ELR (cell line): ENCODE data around the gene MATN1.
"Not testable (repeated sequence)": the region's sequence is repeated elsewhere in the genome, so short reads cannot be mapped to it uniquely, and the experiment has no call there.

Experiments used
- DNase-seq: peaks from one replicate; pipeline ENCODE4 v3.0.0-alpha.2; 2015; ENCODE audit warnings: low read depth

MATN1 gene

GRCh38 chr1:30697571-30698376 lies 25.6 kb downstream of the MATN1 start:
- peak; percentile 21 for DNase-seq

- DNase-seq, result no peak
Measured at GRCh38 chr1:30696831-30697230, 26.6 kb downstream of the MATN1 start.

DNA sequence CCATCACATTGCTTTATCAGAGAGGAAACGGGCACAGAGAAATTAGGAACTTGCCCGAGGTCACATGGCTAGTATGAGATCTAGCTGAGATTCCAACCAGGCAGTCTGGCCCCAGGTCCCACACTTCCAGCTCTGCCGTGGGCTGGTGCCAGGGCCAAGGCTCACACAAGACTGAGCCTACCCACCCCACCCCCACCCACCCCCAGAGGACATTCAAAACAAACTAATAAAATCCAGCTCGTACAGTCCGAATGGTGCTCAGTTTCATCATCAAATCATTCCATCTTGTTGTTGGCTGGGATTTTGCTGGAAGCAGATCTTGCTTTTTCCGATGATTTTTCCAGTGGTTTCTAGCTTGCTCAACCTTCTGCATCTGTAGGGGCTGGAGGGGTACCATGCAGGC lies 27.9 kb downstream of the MATN1 start:
- DNase-seq, result no peak

DNA sequence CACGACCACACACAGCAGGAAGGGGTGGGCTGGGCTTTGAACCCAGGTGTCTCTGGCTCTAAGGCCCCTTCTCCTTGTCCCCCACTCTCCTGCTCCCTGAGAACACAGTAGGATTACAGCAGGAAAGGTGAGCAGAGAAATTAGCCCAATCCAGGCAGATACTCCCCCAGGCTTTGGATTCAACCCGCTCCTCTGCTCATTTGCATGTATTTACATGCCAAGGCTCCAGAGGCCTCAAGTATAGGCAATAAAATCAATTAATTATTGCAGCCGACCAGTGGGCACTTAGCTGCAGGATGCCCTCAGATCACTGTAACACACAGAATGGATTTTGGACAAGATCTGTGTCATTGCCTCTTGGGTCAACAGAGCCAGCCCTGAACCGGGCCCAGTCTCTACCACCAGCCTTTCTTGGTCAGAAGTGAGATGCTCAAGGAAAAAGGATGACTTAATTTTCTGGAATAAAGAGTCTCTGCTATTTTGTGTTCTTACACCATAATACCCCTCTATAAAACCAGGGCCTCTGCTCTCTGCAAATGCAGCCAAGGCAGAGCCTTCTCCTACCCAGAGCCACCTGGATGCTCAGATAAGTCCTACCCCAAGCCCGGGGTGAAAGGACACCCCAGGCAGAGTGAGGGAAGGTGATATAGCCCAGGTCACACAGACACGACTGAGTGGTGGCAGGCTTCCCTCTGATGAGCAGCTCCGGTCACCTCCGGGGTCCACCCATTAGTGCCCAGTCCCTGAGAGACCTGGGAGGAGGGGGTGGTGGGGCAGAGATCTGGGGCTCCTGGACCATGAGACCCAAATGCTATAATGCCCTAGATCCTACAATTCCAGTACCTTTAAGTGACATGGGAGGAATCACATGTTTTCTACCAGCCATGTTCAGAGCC lies 28.9 kb downstream of the MATN1 start:
- no peak for DNase-seq

- DNase-seq, result no peak
Measured at GRCh38 chr1:30693822-30694221, 29.6 kb downstream of the MATN1 start.

DNA sequence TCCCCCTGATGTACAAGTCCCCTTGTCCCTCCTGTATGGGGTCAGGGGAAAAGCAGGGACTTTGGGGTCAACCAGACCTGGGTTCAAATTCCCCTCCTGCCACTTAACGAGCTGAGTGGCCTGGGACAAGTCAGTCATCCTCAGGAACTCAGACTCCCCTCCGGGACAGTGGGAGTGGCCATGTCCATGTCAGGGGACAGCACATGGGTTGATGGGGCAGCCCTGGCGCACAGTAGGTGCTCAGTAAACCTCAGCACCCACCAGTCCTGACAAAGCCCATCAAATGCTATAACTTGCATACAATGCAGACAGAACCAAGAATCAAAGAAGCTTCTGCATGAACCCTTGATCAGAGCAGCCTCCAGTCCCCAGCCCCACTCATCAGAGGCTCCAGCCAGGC lies 30.0 kb downstream of the MATN1 start:
- no peak for DNase-seq

GRCh38 chr1:30692948-30693301 lies 30.5 kb downstream of the MATN1 start:
- DNase-seq, result no peak

GRCh38 chr1:30692201-30692947 lies 31.0 kb downstream of the MATN1 start:
- DNase-seq, result no peak

GRCh38 chr1:30691480-30691879 lies 31.9 kb downstream of the MATN1 start:
- DNase-seq, result no peak

DNA sequence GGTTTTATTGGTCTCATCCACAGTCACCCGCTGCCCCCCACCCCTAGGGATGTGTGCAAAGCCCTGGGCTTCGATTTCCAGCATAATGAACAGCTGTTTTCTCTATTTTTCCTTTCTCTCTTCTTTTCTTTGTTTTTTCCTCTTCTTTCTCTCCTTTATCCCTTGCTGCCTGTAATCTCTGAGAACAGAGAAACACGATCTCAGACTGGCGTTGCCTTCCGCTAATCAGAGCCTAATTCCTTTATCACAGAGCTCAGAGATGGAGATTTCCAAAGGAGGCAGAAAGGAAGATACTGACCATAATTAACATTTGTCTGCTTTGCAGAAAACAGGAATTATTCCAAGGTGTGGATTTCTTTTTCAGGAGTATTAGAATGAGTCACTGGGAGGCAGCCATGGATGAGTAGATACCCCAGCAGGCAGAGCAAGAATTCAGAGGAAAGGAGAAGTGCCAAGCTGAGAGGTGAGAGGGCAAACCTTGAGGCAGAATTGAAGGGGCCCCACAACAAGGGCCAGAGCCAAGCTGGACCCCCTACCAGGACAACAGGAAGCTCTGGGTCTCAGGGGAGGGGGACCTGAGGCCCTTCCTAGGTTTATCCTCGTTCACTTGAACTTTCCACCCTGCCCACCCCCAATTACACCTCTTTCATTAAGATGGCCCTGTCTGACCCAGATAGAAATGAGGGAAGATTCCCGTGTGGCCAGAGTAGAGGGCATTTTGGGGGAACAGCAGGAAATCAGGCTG lies 33.3 kb downstream of the MATN1 start:
- DNase-seq, result no peak

- no peak for DNase-seq
Measured at GRCh38 chr1:30688920-30689794, 34.2 kb downstream of the MATN1 start.

- DNase-seq, result not testable (repeated sequence)
Measured at GRCh38 chr1:30688516-30688915, 34.9 kb downstream of the MATN1 start.

DNA sequence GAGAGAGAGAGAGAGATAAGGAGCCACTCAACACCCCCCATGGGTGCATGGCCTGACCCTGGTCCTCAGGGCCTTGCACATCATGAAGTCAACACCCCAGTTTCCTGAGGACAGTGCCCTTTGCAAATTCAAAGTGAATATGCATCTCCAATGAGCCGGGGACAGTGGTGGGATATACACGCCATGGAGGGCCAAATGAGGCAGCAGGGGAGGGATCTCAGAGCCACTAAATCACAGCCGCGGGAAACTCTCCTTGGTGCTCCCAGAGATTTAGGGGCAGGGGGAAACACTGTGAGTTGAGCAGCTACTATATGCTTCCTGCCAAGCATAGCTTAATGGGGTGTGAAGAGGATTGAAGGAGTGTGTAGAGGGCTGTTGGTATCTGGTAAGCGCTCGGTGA lies 35.5 kb downstream of the MATN1 start:
- no peak for DNase-seq

DNA sequence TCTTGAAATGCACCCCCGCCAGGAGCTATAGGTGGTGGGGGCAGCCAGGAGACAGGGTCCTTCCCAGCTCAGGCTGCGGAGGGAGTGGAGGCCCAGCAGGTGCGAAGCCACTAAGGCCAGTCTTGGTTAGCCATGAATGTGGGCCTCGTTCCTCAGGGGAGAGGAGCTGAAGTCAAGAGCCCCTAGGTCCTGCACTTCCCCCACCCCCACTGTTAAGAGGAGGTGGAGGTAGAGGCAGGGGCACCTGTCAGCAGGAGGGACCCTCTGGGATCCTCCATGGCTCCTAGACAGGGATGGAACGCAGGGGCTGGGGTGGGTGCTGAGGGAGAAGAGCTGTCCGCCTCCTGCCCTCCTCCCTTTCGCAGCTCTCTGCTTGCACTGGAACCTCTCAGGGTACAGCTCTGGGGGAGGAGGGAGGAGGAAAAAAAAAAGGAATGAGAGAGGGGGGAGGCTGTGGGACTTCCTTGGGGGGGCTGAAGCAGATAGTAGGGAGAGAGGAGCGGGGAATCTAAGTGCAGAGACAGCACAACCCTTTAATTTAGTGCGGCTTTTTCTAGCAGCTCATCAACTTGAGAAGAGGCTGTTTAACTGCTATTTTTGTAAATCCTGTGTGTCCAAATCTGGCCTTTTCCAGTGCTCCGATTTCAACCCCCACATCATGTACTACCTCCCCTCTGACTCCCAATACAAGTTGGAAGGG lies 37.0 kb downstream of the MATN1 start:
- no peak for DNase-seq

- DNase-seq, result no peak
Measured at GRCh38 chr1:30685796-30686165, 37.6 kb downstream of the MATN1 start.

DNA sequence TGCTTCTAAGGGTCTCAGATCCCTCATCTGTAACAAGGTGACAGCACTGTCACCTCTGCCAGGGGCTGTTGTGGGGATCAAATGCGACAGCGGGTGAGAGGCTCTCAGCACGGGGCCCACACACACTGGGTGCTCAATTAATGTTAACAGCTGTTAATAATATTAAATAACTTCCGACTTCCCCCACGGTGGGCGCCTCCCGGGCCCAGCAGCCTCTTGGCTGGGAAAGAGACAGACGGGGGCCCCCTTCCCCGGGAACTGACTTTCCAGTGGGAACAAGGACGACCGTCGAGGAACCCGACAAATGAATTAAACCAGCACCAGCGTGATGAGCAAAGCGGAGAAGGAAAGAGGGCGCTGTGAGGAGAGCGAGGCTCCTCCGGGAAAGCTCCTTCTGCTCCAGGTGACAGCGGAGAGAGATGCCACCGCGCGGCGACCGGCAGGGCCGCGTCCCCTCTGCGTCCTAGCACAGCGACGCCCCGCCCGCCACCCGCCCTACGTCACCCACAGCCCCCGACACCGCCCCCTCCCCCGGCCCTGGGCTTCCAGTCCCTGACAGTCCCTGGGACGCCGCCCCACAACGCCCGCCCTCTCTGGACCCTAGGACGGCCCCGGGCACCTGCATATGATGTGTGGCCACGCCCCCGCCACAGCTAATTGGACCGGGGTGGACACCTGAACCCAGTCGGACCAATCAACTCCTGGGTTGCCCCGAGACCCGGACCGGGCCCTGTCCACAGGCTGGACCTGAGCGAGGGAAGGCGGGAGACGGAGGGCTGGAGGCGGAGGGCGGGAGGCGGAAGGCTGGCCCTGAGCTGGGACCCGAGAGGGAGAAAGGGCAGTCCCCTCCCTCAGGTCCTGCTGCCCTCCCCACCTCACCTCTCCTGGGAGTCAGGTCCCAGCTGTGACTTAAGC lies 38.2 kb downstream of the MATN1 start:
- no peak for DNase-seq

- DNase-seq, result no peak
Measured at GRCh38 chr1:30684259-30684658, 39.1 kb downstream of the MATN1 start.

DNA sequence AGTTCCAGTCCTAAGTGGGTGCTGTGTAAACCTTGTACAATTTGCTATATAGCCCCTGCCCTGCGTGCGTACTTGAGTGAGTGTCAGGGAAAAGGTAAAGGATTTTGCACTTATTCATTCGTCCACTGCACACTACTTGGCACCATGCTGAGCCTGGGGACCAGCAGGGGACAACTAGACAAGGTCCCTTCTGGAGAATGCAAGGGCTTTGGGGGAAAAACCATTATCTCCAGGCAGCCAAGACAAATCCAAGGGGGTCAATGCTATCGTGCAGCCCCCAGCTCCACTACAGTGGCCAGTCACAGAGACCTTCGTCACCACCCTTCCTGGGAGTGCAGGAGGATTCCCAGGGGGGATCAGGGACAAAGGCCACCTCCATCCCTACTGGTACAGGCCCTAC lies 39.7 kb downstream of the MATN1 start:
- DNase-seq, result no peak
